Fibroblast of mammary gland (primary cell): ENCODE data around the gene RAG2.

Experiments used
- DNase-seq: peaks from one replicate; pipeline ENCODE4 v3.0.0-alpha.2; 2010; ENCODE audit warnings: low read depth
- H3K4me3 ChIP-seq: 2 replicates; pipeline ENCODE4 v1.5.1; 2011; ENCODE audit warnings: low read depth, mild to moderate bottlenecking, low read length, moderate library complexity; ENCODE audit not compliant: control insufficient read depth
- TF ChIP-seq, protein P1 (sequence below): conservative IDR thresholded peaks from 2 replicates; pipeline ENCODE4 v1.5.1; 2011; ENCODE audit warnings: low read depth, low read length, inconsistent platforms; ENCODE audit not compliant: control insufficient read depth, insufficient read depth

The RAG2 gene

DNA sequence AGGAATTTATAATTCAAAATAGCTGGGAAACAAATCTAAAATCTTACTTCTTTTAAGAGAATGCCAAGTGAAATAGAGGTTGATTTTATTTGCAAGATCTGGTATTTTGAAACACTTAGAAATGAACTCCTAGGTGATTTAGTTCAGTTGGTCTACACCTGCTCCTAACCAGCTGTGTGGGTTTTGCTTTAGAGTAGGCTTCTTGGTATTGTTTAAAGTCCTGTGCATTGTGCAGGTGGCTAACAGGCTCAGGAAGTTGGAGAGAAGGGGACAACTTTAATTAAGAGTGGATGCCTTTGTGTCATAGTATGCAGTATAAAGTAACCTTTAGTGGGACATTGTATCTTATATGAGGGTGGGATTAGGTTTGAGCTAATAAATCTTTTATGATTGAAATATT, 4.1 kb upstream of the RAG2 start:
- TF ChIP-seq, protein P1, sequence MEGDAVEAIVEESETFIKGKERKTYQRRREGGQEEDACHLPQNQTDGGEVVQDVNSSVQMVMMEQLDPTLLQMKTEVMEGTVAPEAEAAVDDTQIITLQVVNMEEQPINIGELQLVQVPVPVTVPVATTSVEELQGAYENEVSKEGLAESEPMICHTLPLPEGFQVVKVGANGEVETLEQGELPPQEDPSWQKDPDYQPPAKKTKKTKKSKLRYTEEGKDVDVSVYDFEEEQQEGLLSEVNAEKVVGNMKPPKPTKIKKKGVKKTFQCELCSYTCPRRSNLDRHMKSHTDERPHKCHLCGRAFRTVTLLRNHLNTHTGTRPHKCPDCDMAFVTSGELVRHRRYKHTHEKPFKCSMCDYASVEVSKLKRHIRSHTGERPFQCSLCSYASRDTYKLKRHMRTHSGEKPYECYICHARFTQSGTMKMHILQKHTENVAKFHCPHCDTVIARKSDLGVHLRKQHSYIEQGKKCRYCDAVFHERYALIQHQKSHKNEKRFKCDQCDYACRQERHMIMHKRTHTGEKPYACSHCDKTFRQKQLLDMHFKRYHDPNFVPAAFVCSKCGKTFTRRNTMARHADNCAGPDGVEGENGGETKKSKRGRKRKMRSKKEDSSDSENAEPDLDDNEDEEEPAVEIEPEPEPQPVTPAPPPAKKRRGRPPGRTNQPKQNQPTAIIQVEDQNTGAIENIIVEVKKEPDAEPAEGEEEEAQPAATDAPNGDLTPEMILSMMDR: no peak
- H3K4me3 ChIP-seq: no peak overlapping the region
- no peak for DNase-seq

DNA sequence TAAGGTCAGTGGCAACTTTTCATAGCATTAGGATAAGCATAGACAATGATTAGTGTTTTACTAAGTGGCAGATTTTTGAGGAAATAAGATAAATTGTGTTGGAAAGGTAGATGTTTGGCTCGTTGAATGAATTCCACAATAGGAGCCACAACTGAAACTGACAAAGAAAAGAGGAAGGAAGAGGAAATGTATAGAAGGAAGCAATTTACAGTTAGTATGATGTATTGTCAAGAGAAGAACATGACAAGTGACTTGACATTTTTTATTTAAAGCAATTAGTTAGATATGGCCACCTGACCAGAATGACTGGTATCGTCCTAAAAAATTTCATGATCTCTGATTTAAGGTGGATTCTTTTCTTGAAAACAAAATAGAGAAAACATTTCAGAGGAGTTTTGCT, 3.1 kb upstream of the RAG2 start:
- DNase-seq: no peak
- TF ChIP-seq, protein P1: no peak
- H3K4me3 ChIP-seq: no peak overlapping the region

DNA sequence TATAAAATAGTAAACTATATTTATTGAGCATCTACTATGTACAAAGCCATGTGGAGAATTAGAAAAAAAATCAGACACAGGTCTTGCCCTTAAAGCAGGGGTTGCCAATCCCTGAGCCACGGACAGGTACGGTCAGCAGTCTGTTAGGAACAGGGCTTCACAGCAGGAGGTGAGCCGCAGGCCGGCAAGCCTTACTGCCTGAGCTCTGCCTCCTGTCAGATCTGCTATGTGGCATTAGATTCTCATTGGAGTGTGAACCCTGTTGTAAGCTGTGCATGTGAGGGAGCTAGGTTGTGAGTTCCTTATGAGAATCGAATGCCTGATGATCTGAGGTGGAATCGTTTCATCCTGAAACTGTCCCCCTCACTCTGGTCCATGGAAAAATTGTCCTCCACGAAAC, 2.1 kb upstream of the RAG2 start:
- no peak for DNase-seq
- H3K4me3 ChIP-seq: no peak overlapping the region
- TF ChIP-seq, protein P1: no peak

DNA sequence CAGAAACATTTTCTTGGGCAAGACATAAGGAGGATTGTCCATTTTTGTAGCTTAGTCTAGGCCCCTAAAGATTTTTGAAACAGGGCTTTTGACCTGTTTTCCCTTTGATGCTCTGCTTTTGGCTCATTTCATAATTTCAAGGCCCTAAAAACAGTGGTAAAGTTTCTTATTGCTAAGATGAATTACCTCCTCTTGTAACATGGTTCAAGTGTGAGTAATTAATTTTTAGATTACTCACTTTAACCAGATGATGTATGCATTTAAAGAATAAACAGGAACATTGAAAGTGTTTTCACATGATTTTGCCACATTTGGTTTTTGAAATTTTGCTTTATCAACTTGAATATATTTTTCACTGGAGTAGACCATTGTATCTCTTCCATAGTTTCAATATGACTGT, 1.2 kb downstream of the RAG2 start:
- no peak for DNase-seq
- TF ChIP-seq, protein P1: no peak
- H3K4me3 ChIP-seq: no peak overlapping the region

DNA sequence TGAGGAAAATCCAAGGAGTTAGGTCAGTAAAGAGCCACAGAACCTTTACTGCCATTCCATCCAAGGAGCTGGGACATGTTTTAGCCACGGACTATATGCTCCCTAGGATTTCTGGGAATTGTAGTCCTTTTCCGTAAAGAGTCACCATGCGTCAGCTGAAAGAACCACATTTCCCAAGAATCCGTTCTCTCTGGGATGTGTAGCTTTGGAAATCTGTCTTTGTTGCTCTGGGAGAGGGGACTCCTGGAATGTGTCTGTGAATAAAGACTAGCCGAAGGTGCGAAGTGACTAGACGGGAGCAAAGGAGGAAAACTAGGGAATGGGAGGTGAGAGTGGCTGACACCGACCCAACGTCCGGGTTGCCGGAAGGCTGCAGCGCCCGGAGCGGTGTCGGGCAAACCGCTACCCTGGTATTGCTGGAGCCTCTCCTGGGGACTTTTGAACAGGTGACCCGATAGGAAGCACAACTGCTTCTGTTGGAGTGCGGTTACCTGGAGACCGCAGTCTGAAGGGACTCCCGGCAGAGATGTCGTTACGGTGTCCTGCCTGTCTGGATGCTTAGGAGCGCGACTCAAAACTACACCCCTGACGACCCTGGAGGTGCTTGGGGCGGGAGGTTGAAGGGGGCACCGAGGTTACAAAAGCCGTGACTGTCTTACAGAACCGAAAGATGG, 3.6 kb downstream of the RAG2 start, which contains the start of gene IFTAP:
TSS of gene IFTAP (plus strand) at position 187 of the 674 bp plus-strand sequence. CDS start 15,602 bp downstream, outside the sequence.
- TF ChIP-seq, protein P1: no peak
- H3K4me3 ChIP-seq: peak within 1 kb of the TSS; percentile 93
- DNase-seq: peak; percentile 91

DNA sequence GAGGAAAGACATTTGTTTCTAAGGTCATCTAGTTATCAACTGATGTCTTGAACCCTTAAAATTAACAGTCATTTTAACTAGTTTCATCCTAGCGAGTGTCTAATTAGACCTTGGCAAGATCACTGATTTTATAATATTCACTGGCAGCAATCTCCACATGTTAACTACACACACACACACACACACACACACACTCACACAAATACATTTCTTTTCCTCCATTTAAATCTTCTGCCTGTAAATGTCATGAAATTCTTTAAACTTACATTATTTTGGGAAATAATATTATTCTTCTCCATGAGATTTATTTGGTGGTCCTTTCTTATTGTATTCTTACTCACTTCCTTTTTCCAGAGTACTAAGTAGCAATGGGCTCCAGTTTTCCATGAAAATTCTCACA, 6.6 kb downstream of the RAG2 start:
- no peak for DNase-seq
- no peak overlapping the region for H3K4me3 ChIP-seq
- TF ChIP-seq, protein P1: no peak
